LNCaP clone FGC (cell line): ENCODE data around the gene PTCD2.

ENCODE experiments used
- DNase-seq: peaks from one replicate; pipeline ENCODE4 v3.0.0-alpha.2; 2011; ENCODE audit warnings: low read depth
- H3K4me3 ChIP-seq: 2 replicates; pipeline ENCODE4 v1.5.1; 2011; ENCODE audit warnings: mild to moderate bottlenecking, low read depth, low read length, control low read depth
- CTCF ChIP-seq: IDR thresholded peaks from 2 replicates; pipeline ENCODE4 v1.5.1; 2012; ENCODE audit warnings: mild to moderate bottlenecking; ENCODE audit not compliant: control insufficient read depth, insufficient read depth; ENCODE audit errors: extremely low read depth

The PTCD2 gene

GRCh38 chr5:72288924-72289323 lies 31.2 kb upstream of the PTCD2 start:
- no peak for DNase-seq
- no peak overlapping the region for H3K4me3 ChIP-seq
- no peak for TF ChIP-seq CTCF

- TF ChIP-seq CTCF = no peak
- no peak for DNase-seq
- H3K4me3 ChIP-seq = no peak overlapping the region
Observed at GRCh38 chr5:72290356-72291133, 29.6 kb upstream of the PTCD2 start.

- no peak overlapping the region for H3K4me3 ChIP-seq
- no peak for DNase-seq
- no peak for TF ChIP-seq CTCF
Observed at GRCh38 chr5:72291601-72292000, 28.6 kb upstream of the PTCD2 start.

- no peak for DNase-seq
- H3K4me3 ChIP-seq = no peak overlapping the region
- no peak for TF ChIP-seq CTCF
Observed at GRCh38 chr5:72292411-72292810, 27.8 kb upstream of the PTCD2 start.

GRCh38 chr5:72293495-72294055 lies 26.6 kb upstream of the PTCD2 start:
- H3K4me3 ChIP-seq = no peak overlapping the region
- no peak for TF ChIP-seq CTCF
- no peak for DNase-seq

GRCh38 chr5:72294473-72294872 lies 25.7 kb upstream of the PTCD2 start:
- no peak for TF ChIP-seq CTCF
- DNase-seq = no peak
- no peak overlapping the region for H3K4me3 ChIP-seq

- TF ChIP-seq CTCF = no peak
- H3K4me3 ChIP-seq = no peak overlapping the region
- peak; percentile 65 for DNase-seq
Observed at GRCh38 chr5:72295539-72295938, 24.6 kb upstream of the PTCD2 start.
